ENCODE results near the gene TADA2B.

GRCh38 chr4:7026107-7026506, 17.1 kb upstream of the TADA2B start:
- no peak for TF ChIP-seq JUNB (IDR thresholded peaks at IDR 0.05)
- no peak for TF ChIP-seq RCOR1 (IDR thresholded peaks at IDR 0.05; ENCODE audit: low read depth, low read length)
- no peak for TF ChIP-seq NPAS2 (CRISPR knock-in tag; IDR thresholded peaks at IDR 0.05; ENCODE audit: borderline replicate concordance)
- TF ChIP-seq POLR2A (IDR thresholded peaks at IDR 0.05; ENCODE audit: low read length) = no peak
- TF ChIP-seq, protein P1, sequence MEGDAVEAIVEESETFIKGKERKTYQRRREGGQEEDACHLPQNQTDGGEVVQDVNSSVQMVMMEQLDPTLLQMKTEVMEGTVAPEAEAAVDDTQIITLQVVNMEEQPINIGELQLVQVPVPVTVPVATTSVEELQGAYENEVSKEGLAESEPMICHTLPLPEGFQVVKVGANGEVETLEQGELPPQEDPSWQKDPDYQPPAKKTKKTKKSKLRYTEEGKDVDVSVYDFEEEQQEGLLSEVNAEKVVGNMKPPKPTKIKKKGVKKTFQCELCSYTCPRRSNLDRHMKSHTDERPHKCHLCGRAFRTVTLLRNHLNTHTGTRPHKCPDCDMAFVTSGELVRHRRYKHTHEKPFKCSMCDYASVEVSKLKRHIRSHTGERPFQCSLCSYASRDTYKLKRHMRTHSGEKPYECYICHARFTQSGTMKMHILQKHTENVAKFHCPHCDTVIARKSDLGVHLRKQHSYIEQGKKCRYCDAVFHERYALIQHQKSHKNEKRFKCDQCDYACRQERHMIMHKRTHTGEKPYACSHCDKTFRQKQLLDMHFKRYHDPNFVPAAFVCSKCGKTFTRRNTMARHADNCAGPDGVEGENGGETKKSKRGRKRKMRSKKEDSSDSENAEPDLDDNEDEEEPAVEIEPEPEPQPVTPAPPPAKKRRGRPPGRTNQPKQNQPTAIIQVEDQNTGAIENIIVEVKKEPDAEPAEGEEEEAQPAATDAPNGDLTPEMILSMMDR (IDR thresholded peaks at IDR 0.05) = no peak

All from A549 (cell line).